IMR-90 (cell line): ENCODE data around the gene ANP32B. TPM values are rescaled to one million over a fixed set of nuclear protein-coding genes. Genes with fewer than 3 reads are reported as not detected.

Experiments
- ATAC-seq: fragments of 200-7000 bp; cut with Tn5 transposase; 2 replicates; pipeline ENCODE4 v1.9.1; 2020; ENCODE audit warnings: low read depth, mild to moderate bottlenecking, moderate library complexity
- BruUV-seq: library from RNA; stranded (reverse); fragments of 400-500 nt; replicated peaks from 2 replicates; lab custom pipeline; 2021; lab: Mats Ljungman, UMichigan
- CTCF ChIA-PET: fragments of 300-600 bp; formaldehyde crosslinking; extraction: SDS; loops from one replicate; lab custom pipeline; 2021; ENCODE audit warnings: antibody characterized with exemption; lab: Yijun Ruan, JAX
- POLR2A ChIA-PET: fragments of 300-600 bp; sonication (Branson Sonifier 250); formaldehyde crosslinking; loops from one replicate; lab custom pipeline; 2022; ENCODE audit warnings: antibody characterized with exemption; ENCODE audit not compliant: unreplicated experiment; lab: Charles Lee
- DNase-seq: peaks from one replicate; pipeline ENCODE4 v3.0.0; 2013
- H2AFZ ChIP-seq: replicated peaks from 2 replicates; pipeline ENCODE3; 2013; ENCODE audit warnings: low read length, mild to moderate bottlenecking; ENCODE audit not compliant: poor library complexity
- H2AK5ac ChIP-seq: 2 replicates; pipeline ENCODE4 v1.6.1; 2013; ENCODE audit warnings: low read depth, low read length, inconsistent platforms
- H2AK9ac ChIP-seq: replicated peaks from 2 replicates; pipeline ENCODE3; 2013; ENCODE audit warnings: mild to moderate bottlenecking, low read depth, low read length, moderate library complexity; ENCODE audit not compliant: poor library complexity
- H2BK120ac ChIP-seq: 2 replicates; pipeline ENCODE4 v1.6.1; 2013; ENCODE audit warnings: low read depth, low read length, inconsistent platforms
- H2BK15ac ChIP-seq: 3 replicates; pipeline ENCODE4 v1.6.1; 2013; ENCODE audit warnings: low read depth, low read length, inconsistent platforms
- H2BK20ac ChIP-seq: 2 replicates; pipeline ENCODE4 v1.6.1; 2013; ENCODE audit warnings: low read depth, mild to moderate bottlenecking, inconsistent platforms, low read length, moderate library complexity
- H2BK5ac ChIP-seq: 2 replicates; pipeline ENCODE4 v1.6.1; 2013; ENCODE audit warnings: mild to moderate bottlenecking, low read depth, low read length, inconsistent platforms; ENCODE audit not compliant: poor library complexity, severe bottlenecking
- H3K14ac ChIP-seq: replicated peaks from 2 replicates; pipeline ENCODE4 v1.6.1; 2013; ENCODE audit warnings: low read depth, low read length, inconsistent platforms
- H3K18ac ChIP-seq: 2 replicates; pipeline ENCODE4 v1.6.1; 2013; ENCODE audit warnings: low read depth, low read length, control low read depth
- H3K23ac ChIP-seq: 2 replicates; pipeline ENCODE4 v1.6.1; 2013; ENCODE audit warnings: low read depth, low read length, inconsistent platforms
- H3K27ac ChIP-seq: 2 replicates; pipeline ENCODE4 v1.5.1; 2013; ENCODE audit warnings: mild to moderate bottlenecking, control low read depth, low read length; ENCODE audit not compliant: insufficient read depth
- H3K27me3 ChIP-seq: 2 replicates; pipeline ENCODE4 v1.6.1; 2013; ENCODE audit warnings: low read length; ENCODE audit not compliant: control insufficient read depth, insufficient read depth
- H3K36me3 ChIP-seq: 2 replicates; pipeline ENCODE4 v1.6.1; 2013; ENCODE audit warnings: low read length, mixed read lengths; ENCODE audit not compliant: control insufficient read depth, insufficient read depth
- H3K4ac ChIP-seq: 2 replicates; pipeline ENCODE4 v1.6.1; 2013; ENCODE audit warnings: low read depth, low read length, inconsistent platforms
- H3K4me1 ChIP-seq: 2 replicates; pipeline ENCODE4 v1.6.1; 2013; ENCODE audit warnings: low read length, mixed read lengths; ENCODE audit not compliant: control insufficient read depth, insufficient read depth
- H3K4me2 ChIP-seq: 2 replicates; pipeline ENCODE4 v1.6.1; 2013; ENCODE audit warnings: low read depth, mild to moderate bottlenecking, control low read depth, low read length, moderate library complexity
- H3K4me3 ChIP-seq: 2 replicates; pipeline ENCODE4 v1.5.1; 2013; ENCODE audit warnings: low read depth, mild to moderate bottlenecking, control low read depth, low read length, moderate library complexity; ENCODE audit not compliant: insufficient read depth
- H3K56ac ChIP-seq: 2 replicates; pipeline ENCODE4 v1.6.1; 2013; ENCODE audit warnings: low read length, inconsistent platforms; ENCODE audit not compliant: insufficient read depth; ENCODE audit errors: extremely low read depth
- H3K79me1 ChIP-seq, 2 experiments: 2 replicates each; pipeline ENCODE4 v1.6.1; 2013; ENCODE audit warnings: low read length in 2 of 2, inconsistent platforms in 1 of 2, low read depth in 1 of 2
- H3K9ac ChIP-seq: 2 replicates; pipeline ENCODE4 v1.6.1; 2013; ENCODE audit warnings: low read depth, low read length, control low read depth
- H3K9me1 ChIP-seq: 2 replicates; pipeline ENCODE4 v1.6.1; 2013; ENCODE audit warnings: low read length, inconsistent platforms; ENCODE audit not compliant: insufficient read depth
- H3K9me3 ChIP-seq: 2 replicates; pipeline ENCODE4 v1.6.1; 2013; ENCODE audit warnings: low read length; ENCODE audit not compliant: control insufficient read depth, insufficient read depth
- H4K20me1 ChIP-seq: 2 replicates; pipeline ENCODE4 v1.6.1; 2013; ENCODE audit warnings: low read length, inconsistent platforms; ENCODE audit not compliant: insufficient read depth
- H4K5ac ChIP-seq: 2 replicates; pipeline ENCODE4 v1.6.1; 2013; ENCODE audit warnings: mild to moderate bottlenecking, low read depth, low read length, control low read depth
- H4K8ac ChIP-seq, 2 experiments: 2 replicates each; pipeline ENCODE4 v1.6.1; 2013; ENCODE audit warnings: low read depth in 2 of 2, low read length in 2 of 2, control low read depth in 1 of 2, inconsistent platforms in 1 of 2
- H4K91ac ChIP-seq: 2 replicates; pipeline ENCODE4 v1.6.1; 2013; ENCODE audit warnings: low read depth, low read length, inconsistent platforms; ENCODE audit not compliant: insufficient read depth
- BHLHE40 ChIP-seq: fragments of 150-350 bp; IDR thresholded peaks from 2 replicates; pipeline ENCODE4 v1.6.1; 2016; ENCODE audit warnings: mild to moderate bottlenecking, low read depth, low read length
- MAFK ChIP-seq: IDR thresholded peaks from 2 replicates; pipeline ENCODE4 v1.6.1; 2012; ENCODE audit warnings: low read depth, low read length, improper control_type of control experiment
- MXI1 ChIP-seq: IDR thresholded peaks from 2 replicates; pipeline ENCODE4 v1.6.1; 2012; ENCODE audit warnings: low read depth, mild to moderate bottlenecking, low read length, moderate library complexity, borderline replicate concordance
- RAD21 ChIP-seq: IDR thresholded peaks from 2 replicates; pipeline ENCODE4 v1.6.1; 2012; ENCODE audit warnings: low read length, improper control_type of control experiment
- WGBS, 2 experiments: methylation state at CpG; one replicate each; pipeline versions ENCODE4 v1.1.5 to v1.1.7; 2013; ENCODE audit warnings: missing lambda C conversion rate in 2 of 2; ENCODE audit not compliant: insufficient read length in 1 of 2; ENCODE audit errors: extremely low coverage in 2 of 2; 5-methylcytosine and 5-hydroxymethylcytosine counted together
- dilution Hi-C: fragments of 300-500 bp; cut with HindIII; formaldehyde crosslinking; loops from one replicate; pipeline ENCODE4 v1.14.3; 2018; ENCODE audit warnings: low sequenced_read_pairs; ENCODE audit not compliant: unreplicated experiment
- in situ Hi-C: fragments of 300-500 bp; cut with MboI; formaldehyde crosslinking; loops from 3 replicates; pipeline ENCODE4 v1.14.3; 2019; ENCODE audit warnings: low sequenced_read_pairs, inconsistent platforms, mixed read lengths
- intact Hi-C: fragments of 100-400 bp; cut with micrococcal nuclease; formaldehyde crosslinking; loops from 2 replicates; pipeline ENCODE4 v1.10.0; 2022
- polyA plus RNA-seq, 3 experiments: library from polyadenylated mRNA; depleted of rRNA; stranded (reverse); fragments of >200 nt; gene quantifications; 2 replicates each; pipeline ENCODE4 v1.2.3, GENCODE V29; 2012; ENCODE audit warnings: low replicate concordance in 1 of 3
- total RNA-seq: library from RNA; depleted of rRNA; stranded (reverse); fragments of >200 nt; gene quantifications from 2 replicates; pipeline ENCODE4 v1.2.3, GENCODE V29; 2012
- TF ChIP-seq, protein P1 (sequence below): conservative IDR thresholded peaks from 2 replicates; pipeline ENCODE4 v1.5.1; 2012; ENCODE audit warnings: mild to moderate bottlenecking, low read depth, low read length, improper control_type of control experiment

Gene ANP32B
- total and polyA plus RNA-seq, 2 of the 4 experiments (the other 2 are of a cell fraction) = 3.9 to 46.8 TPM

DNA sequence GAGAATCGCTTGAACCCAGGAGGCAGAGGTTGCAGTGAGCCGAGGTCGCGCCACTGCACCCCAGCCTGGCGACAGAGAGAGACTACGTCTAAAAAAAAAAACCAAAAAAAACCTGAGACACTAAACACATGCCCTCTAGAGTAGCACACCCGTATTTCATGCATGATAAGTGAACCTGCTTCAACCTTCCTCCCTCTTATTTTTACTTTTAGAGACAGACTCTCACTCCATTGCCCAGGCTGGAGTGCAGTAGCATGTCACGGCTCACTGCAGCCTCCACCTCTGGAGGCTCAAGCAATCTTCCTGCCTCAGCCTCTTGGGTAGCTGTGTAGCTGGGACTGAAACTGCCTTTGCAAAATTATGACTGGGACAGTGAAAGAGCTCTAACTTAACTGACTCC, 55.8 kb downstream of the ANP32B start:
- POLR2A ChIA-PET = no interaction called here
- Histone ChIP-seq H3K79me1 (peaks cover 0 to 12% of the 10 kb centered on the region in 2 experiments; a peak in 2 of 4 replicates), H3K4ac (peak overlapping the region; percentile 64), H2BK20ac (peak overlapping the region; percentile 49; the same call in 1 of the 2 replicates), H3K18ac (no peak overlapping the region), H2AFZ (peak overlapping the region; percentile 51), H3K27ac (no peak overlapping the region), H3K4me3 (no peak overlapping the region), H3K36me3 (no peaks in the 10 kb centered on the region), H2BK15ac (no peak overlapping the region; the same call in 2 of the 3 replicates), H3K4me1 (peaks cover 11% of the 10 kb centered on the region), H3K9me3 (no peaks in the 10 kb centered on the region), H3K27me3 (no peaks in the 10 kb centered on the region), H2BK120ac (peak overlapping the region; percentile 54; the same call in 1 of the 2 replicates), H2AK5ac (peak overlapping the region; percentile 62), H3K4me2 (no peak overlapping the region), H3K14ac (no peak overlapping the region), H2AK9ac (no peak overlapping the region), H4K5ac (no peak overlapping the region), H4K91ac (no peak overlapping the region), H3K9ac (no peak overlapping the region), H4K8ac (peak overlapping the region in 1 of 2 experiments; percentile 80; a peak in 1 of 4 replicates), H3K23ac (no peak overlapping the region), H2BK5ac (no peak overlapping the region), H4K20me1 (no peaks in the 10 kb centered on the region), H3K56ac (no peak overlapping the region), H3K9me1 (peaks cover 20% of the 10 kb centered on the region)
- TF ChIP-seq MXI1 = no peak
- TF ChIP-seq MAFK = no peak
- TF ChIP-seq, protein P1, sequence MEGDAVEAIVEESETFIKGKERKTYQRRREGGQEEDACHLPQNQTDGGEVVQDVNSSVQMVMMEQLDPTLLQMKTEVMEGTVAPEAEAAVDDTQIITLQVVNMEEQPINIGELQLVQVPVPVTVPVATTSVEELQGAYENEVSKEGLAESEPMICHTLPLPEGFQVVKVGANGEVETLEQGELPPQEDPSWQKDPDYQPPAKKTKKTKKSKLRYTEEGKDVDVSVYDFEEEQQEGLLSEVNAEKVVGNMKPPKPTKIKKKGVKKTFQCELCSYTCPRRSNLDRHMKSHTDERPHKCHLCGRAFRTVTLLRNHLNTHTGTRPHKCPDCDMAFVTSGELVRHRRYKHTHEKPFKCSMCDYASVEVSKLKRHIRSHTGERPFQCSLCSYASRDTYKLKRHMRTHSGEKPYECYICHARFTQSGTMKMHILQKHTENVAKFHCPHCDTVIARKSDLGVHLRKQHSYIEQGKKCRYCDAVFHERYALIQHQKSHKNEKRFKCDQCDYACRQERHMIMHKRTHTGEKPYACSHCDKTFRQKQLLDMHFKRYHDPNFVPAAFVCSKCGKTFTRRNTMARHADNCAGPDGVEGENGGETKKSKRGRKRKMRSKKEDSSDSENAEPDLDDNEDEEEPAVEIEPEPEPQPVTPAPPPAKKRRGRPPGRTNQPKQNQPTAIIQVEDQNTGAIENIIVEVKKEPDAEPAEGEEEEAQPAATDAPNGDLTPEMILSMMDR = no peak
- no peak for TF ChIP-seq BHLHE40
- no peak for TF ChIP-seq RAD21
- CTCF ChIA-PET = interaction anchor here (0.6 kb wide), 1 partner anchor 56 kb away, joined by 3 read pairs; the partner anchor contains the start of gene ANP32B
- intact Hi-C loops (no loop called here), in situ Hi-C loops (no loop called here), dilution Hi-C loops (no loop called here)
- ATAC-seq (no peak), DNase-seq (no peak)
- no CpG with 5 or more reads among the region's 8 CpGs for WGBS, 2 experiments
- no TSS peak for BruUV-seq
